Measurements from ENCODE around the gene VPS8.

DNA sequence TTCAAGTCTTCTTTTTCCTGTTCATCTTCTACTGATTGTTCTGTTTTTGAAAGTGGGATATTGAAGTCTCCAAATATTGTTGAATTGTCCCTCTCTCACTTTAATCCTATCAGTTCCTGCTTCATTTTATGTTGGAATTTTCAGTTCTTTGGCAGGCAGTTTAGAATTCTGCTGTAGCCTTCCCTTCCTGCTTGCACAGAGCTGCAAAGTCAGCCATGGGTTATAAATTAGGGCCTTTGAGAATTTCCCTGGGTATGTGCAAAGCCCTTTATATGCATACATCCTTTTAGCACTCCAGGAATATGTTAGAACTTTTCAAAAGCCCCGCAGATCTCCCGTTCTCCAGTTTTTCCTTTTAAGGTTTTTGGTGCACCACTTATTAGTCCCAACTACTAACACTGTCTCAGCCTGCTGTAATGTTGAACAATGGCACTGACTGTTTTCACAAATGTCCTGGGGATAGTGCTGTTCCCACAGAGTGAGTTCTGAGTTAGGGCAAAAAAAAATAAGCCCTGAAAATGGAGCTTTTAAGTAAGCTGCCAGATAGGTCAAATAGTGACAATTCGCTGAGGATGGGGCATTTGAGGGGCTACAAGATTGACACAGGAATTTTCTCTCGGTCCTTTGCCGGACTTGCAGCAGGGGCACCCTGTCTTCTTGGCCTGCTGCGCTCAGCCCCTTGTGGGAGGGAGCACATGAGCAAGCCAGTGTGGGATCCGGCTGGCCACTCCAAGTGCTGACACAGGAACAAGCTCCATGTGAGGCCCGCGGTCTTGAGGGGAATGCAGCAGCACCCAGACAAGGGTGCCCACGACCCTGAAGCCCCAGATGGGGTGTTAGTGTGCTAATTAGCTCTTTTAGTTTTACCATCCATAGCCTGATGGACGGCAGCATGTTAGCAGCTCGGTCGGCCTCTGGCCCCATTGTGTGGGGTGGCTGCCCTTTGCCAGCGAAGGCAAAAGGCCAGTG is 96.0 kb downstream of the VPS8 start:
- TF ChIP-seq, protein P1, sequence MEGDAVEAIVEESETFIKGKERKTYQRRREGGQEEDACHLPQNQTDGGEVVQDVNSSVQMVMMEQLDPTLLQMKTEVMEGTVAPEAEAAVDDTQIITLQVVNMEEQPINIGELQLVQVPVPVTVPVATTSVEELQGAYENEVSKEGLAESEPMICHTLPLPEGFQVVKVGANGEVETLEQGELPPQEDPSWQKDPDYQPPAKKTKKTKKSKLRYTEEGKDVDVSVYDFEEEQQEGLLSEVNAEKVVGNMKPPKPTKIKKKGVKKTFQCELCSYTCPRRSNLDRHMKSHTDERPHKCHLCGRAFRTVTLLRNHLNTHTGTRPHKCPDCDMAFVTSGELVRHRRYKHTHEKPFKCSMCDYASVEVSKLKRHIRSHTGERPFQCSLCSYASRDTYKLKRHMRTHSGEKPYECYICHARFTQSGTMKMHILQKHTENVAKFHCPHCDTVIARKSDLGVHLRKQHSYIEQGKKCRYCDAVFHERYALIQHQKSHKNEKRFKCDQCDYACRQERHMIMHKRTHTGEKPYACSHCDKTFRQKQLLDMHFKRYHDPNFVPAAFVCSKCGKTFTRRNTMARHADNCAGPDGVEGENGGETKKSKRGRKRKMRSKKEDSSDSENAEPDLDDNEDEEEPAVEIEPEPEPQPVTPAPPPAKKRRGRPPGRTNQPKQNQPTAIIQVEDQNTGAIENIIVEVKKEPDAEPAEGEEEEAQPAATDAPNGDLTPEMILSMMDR (IDR thresholded peaks at IDR 0.05; ENCODE audit: insufficient read depth, low read length, poor library complexity, severe bottlenecking) = no peak
- TF ChIP-seq EZH2phosphoT487 (conservative IDR thresholded peaks at IDR 0.05; ENCODE audit: low read length) = no peak

All from SU-DHL-6 (cell line).